ENCODE results near the gene UBTD2.
A peak's percentile ranks its signal among the peaks of the same experiment; 100 is the strongest.
"Not testable (repeated sequence)": the region's sequence is repeated elsewhere in the genome, so short reads cannot be mapped to it uniquely, and the experiment has no call there.

Gene UBTD2

GRCh38 chr5:172293054-172293744, 9.6 kb upstream of the UBTD2 start:
- peak; percentile 26 to 44 for DNase-seq (ENCODE audit: low read depth in 2 of 2)

- not testable (repeated sequence) for DNase-seq (ENCODE audit: low read depth in 2 of 2)
These were observed 8.3 kb upstream of the UBTD2 start for GRCh38 chr5:172291837-172292236.

GRCh38 chr5:172288465-172288864, 4.9 kb upstream of the UBTD2 start:
- no peak for DNase-seq (ENCODE audit: low read depth in 2 of 2)

- not testable (repeated sequence) for DNase-seq (ENCODE audit: low read depth in 2 of 2)
These were observed 3.6 kb upstream of the UBTD2 start for GRCh38 chr5:172287140-172287539.

- no peak for DNase-seq (ENCODE audit: low read depth in 2 of 2)
These were observed 1.9 kb upstream of the UBTD2 start for GRCh38 chr5:172285226-172286143.

GRCh38 chr5:172284611-172284980, 1.0 kb upstream of the UBTD2 start:
- DNase-seq (ENCODE audit: low read depth in 2 of 2): no peak

- DNase-seq (ENCODE audit: low read depth in 2 of 2): peak; percentile 65 to 83
These were observed 472 bp upstream of the UBTD2 start for GRCh38 chr5:172283862-172284610.

GRCh38 chr5:172282272-172283019, 1.1 kb downstream of the UBTD2 start:
- no peak for DNase-seq (ENCODE audit: low read depth in 2 of 2)

GRCh38 chr5:172281346-172281745, 2.2 kb downstream of the UBTD2 start:
- no peak for DNase-seq (ENCODE audit: low read depth in 2 of 2)

GRCh38 chr5:172280929-172281328, 2.6 kb downstream of the UBTD2 start:
- no peak for DNase-seq (ENCODE audit: low read depth in 2 of 2)

- DNase-seq (ENCODE audit: low read depth in 2 of 2): no peak
These were observed 3.2 kb downstream of the UBTD2 start for GRCh38 chr5:172280317-172280716.

- no peak for DNase-seq (ENCODE audit: low read depth in 2 of 2)
These were observed 5.2 kb downstream of the UBTD2 start for GRCh38 chr5:172278356-172278755.

- no peak for DNase-seq (ENCODE audit: low read depth in 2 of 2)
These were observed 7.3 kb downstream of the UBTD2 start for GRCh38 chr5:172276214-172276613.

GRCh38 chr5:172274951-172275753, 8.4 kb downstream of the UBTD2 start:
- DNase-seq (ENCODE audit: low read depth in 2 of 2): peak; percentile 41 to 49

- DNase-seq (ENCODE audit: low read depth in 2 of 2): no peak
These were observed 15.6 kb downstream of the UBTD2 start for GRCh38 chr5:172267943-172268342.

- DNase-seq (ENCODE audit: low read depth in 2 of 2): no peak
These were observed 16.9 kb downstream of the UBTD2 start for GRCh38 chr5:172266676-172267092.

GRCh38 chr5:172266071-172266675, 17.4 kb downstream of the UBTD2 start:
- DNase-seq (ENCODE audit: low read depth in 2 of 2): no peak

GRCh38 chr5:172264815-172265395, 18.7 kb downstream of the UBTD2 start:
- no peak for DNase-seq (ENCODE audit: low read depth in 2 of 2)

- no peak for DNase-seq (ENCODE audit: low read depth in 2 of 2)
These were observed 28.1 kb downstream of the UBTD2 start for GRCh38 chr5:172255444-172255843.

GRCh38 chr5:172252501-172252900, 31.1 kb downstream of the UBTD2 start:
- DNase-seq (ENCODE audit: low read depth in 2 of 2): no peak
